Hepatocyte (in vitro differentiated cells): ENCODE results near the gene EXOC3L4.

ENCODE experiments used
- EZH2 ChIP-seq: fragments of 200-600 bp; sonication (generic); IDR thresholded peaks from 2 replicates; pipeline ENCODE4 v1.6.1; 2016; ENCODE audit warnings: antibody characterized with exemption, mild to moderate bottlenecking, borderline replicate concordance
- TF ChIP-seq, protein P1 (sequence below): fragments of 200-600 bp; sonication (generic); IDR thresholded peaks from 2 replicates; pipeline ENCODE4 v1.5.1; 2016; ENCODE audit warnings: antibody characterized with exemption, mild to moderate bottlenecking; ENCODE audit not compliant: poor library complexity

DNA sequence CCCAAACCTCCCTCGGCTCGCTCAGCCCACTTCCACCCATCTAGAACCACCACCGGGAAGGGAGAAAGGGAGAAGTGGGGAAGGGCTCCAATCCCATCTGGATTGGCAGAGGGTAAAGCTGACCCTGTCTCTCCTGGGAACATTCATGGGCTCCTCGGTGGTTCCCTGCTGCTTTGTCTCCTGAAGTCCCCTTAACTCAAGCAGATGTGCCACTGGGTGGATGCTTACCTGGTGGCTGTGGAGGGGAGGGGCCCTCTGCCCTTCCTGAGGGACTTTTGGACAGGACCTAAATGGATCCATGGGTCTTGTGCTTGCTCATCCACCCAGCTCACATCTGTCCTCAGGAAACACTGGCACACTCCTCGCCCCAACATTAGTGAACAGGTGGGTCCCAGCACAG is 35.0 kb upstream of the EXOC3L4 start:
- TF ChIP-seq, protein P1, sequence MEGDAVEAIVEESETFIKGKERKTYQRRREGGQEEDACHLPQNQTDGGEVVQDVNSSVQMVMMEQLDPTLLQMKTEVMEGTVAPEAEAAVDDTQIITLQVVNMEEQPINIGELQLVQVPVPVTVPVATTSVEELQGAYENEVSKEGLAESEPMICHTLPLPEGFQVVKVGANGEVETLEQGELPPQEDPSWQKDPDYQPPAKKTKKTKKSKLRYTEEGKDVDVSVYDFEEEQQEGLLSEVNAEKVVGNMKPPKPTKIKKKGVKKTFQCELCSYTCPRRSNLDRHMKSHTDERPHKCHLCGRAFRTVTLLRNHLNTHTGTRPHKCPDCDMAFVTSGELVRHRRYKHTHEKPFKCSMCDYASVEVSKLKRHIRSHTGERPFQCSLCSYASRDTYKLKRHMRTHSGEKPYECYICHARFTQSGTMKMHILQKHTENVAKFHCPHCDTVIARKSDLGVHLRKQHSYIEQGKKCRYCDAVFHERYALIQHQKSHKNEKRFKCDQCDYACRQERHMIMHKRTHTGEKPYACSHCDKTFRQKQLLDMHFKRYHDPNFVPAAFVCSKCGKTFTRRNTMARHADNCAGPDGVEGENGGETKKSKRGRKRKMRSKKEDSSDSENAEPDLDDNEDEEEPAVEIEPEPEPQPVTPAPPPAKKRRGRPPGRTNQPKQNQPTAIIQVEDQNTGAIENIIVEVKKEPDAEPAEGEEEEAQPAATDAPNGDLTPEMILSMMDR, result no peak
- TF ChIP-seq EZH2, result no peak
